GM12865 (cell line): ENCODE measurements around the gene ADAMTS4.

Experiments used
- DNase-seq: peaks from one replicate; pipeline ENCODE4 v3.0.0; 2010; ENCODE audit warnings: low read depth
- H3K4me3 ChIP-seq: 2 replicates; pipeline ENCODE4 v1.5.1; 2011; ENCODE audit warnings: mild to moderate bottlenecking, low read depth, low read length, control low read depth
- TF ChIP-seq, protein P1 (sequence below): IDR thresholded peaks from 2 replicates; pipeline ENCODE4 v1.5.1; 2011; ENCODE audit warnings: low read length, control low read depth, low read depth, inconsistent platforms; ENCODE audit not compliant: insufficient read depth; ENCODE audit errors: missing control alignments

The ADAMTS4 gene

DNA sequence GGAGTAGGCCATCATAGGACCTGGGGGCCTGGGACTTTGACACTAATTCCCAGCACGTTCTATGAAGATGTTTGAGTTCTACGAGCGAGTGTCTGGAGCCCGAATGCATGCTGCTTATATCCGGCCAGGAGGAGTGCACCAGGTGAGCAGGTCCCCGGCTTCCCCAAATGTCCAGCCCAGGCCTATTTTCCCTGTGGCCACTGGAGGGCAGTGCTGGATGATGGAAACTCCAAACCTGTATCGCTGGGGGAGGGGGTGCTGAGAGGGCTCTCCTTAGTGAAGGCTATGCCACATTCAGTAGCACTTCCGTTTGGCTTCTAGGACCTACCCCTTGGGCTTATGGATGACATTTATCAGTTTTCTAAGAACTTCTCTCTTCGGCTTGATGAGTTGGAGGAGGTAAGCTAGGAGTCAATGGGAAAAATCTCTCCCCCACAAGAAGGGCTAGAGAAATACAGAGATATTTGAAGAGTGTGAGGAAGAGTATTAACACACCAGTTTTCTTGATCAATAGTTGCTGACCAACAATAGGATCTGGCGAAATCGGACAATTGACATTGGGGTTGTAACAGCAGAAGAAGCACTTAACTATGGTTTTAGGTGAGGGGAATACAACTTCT, 11.0 kb upstream of the ADAMTS4 start:
- TF ChIP-seq, protein P1, sequence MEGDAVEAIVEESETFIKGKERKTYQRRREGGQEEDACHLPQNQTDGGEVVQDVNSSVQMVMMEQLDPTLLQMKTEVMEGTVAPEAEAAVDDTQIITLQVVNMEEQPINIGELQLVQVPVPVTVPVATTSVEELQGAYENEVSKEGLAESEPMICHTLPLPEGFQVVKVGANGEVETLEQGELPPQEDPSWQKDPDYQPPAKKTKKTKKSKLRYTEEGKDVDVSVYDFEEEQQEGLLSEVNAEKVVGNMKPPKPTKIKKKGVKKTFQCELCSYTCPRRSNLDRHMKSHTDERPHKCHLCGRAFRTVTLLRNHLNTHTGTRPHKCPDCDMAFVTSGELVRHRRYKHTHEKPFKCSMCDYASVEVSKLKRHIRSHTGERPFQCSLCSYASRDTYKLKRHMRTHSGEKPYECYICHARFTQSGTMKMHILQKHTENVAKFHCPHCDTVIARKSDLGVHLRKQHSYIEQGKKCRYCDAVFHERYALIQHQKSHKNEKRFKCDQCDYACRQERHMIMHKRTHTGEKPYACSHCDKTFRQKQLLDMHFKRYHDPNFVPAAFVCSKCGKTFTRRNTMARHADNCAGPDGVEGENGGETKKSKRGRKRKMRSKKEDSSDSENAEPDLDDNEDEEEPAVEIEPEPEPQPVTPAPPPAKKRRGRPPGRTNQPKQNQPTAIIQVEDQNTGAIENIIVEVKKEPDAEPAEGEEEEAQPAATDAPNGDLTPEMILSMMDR, result peak; percentile 86
- no peak overlapping the region for H3K4me3 ChIP-seq
- peak; percentile 82 for DNase-seq

DNA sequence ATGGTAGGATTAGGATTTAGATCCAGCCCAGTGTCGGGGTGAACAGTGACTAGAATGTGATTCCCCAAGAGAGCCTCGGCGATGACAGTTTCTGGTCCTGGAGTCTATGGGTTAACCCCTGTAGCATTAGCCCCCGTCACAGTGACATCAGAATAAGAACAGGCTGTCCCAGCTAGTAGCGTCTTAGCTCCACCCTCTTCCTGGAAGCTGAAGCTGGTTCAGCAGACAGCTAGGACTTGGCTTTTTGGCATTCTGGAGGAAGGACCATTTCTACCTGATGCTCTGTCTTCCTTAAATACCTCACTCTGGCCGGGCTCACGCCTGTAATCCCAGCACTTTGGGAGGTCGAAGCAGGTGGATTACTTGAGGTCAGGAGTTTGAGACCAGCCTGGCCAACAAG, 8.3 kb upstream of the ADAMTS4 start:
- DNase-seq, result no peak
- TF ChIP-seq, protein P1, result no peak

GRCh38 chr1:161206411-161207140, 7.7 kb upstream of the ADAMTS4 start:
- TF ChIP-seq, protein P1, result no peak
- no peak overlapping the region for H3K4me3 ChIP-seq
- no peak for DNase-seq

More for the DNA sequence above, 8.3 kb upstream of the ADAMTS4 start:
- no peak overlapping the region for H3K4me3 ChIP-seq

DNA sequence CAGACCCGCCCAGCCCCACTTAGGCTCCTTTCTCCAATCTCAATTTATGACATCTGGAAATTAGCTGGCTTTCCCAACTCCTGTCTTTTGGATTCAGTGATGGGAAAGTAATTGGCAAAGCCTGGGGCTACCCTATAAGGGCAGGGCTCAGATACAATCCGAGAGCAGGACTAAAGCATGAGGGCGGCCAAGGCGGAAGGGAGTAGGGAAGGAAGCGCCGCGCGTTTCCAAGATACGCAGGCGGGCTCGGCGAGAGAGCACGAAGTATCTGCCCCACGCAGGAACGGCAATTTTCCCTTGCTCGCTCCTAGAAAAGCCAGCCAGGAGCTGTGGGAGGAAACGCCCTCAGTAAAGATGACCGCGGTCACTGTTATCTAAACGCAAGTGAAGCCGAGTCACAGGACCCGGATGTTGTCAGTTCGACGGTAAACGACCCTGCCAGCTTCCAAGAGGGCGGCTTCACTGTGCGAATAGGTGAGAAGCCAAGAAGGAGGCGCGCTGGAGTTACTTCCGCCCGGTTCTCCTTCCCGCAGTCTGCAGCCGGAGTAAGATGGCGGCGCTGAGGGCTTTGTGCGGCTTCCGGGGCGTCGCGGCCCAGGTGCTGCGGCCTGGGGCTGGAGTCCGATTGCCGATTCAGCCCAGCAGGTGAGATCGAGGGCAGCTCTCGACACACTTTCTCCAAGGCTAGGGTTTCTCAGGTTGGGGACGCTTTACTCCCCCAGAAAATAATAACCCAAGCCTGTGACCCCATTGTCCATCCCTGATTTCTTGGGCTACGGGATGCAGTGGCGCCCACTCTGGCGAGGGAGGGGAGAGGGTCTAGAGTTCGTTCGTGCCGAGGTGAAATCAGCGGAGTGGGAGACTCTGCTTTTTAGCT, 3.2 kb upstream of the ADAMTS4 start, which contains the start of gene NDUFS2:
Gene NDUFS2 (plus strand): TSS at position 532 of the 877 bp plus-strand sequence. CDS start 19 bp downstream, at position 551.
- peak within 1 kb of the TSS; percentile 68 for H3K4me3 ChIP-seq
- TF ChIP-seq, protein P1, result no peak
- DNase-seq, result peak; percentile 99

DNA sequence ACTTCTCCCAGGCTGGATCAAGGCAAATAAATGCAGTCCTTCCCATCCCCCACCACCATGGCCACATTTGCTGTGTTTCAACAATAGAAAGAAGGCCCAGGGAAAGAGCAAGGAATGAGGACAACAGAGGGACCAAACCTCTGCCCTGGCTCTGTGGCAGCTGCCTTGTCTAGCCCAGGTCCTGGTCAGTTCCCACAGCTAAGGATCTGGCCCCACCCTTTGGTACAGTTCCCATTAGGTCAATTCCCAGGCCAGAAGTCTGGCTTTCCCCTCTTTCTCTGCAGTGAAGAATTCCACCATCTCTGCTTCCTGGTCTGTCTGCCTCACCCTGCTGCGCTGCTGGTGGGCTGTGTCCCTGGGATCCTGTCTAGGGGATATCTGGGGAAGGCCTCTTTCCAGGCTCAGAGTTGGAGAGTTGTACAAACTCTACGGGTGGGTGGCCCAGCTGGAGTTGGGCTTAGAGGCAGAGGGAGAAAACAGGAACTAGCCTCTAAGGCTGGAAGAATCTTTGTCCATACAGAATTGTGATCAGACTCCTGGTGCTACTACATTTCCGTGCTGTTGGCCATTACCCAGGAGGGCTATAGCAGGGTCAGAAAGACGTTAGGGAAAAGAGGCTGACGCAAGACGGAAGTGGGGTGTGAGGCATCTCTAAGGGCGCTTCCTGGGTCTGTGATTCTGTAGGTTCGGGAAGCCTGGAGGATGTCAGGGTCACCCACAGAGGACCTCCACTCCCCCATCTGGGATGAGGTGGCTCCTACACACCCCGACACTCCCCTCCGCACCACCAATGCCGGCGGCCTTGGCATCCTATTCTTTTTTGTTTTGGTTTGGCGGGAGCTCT, 2.4 kb upstream of the ADAMTS4 start:
- no peak for DNase-seq
- peak overlapping the region; percentile 68 for H3K4me3 ChIP-seq
- TF ChIP-seq, protein P1, result no peak

DNA sequence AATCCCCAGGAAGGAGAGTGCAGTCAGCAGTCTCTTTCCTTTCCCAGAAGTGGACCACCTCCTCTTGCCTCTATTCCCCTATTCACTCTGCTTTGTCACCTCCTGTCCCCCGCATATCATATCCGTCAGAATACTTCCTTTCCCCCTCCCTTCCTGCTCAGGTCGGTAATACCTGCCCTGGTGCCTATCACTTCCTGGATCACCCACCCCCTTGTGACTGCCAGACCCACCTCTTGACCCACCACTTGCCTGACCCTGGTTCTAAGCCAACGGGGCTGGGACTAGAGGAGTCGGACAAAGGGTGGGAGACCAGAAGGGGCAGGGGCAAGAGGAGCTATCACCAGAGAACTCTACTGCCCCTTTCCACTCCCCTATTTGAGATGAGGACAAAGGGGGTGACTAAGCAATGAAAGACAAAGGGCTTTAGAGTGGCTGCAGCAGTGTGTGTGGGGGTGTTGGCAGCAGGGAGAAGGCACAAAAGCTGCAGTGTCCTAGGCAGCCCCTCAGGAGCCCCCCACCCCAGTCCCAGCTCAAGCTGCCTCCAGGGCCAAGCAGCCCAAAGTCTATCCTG, 1.7 kb upstream of the ADAMTS4 start:
- DNase-seq, result no peak
- no peak overlapping the region for H3K4me3 ChIP-seq
- TF ChIP-seq, protein P1, result no peak
